Activated CD8-positive, alpha-beta T cell treated with anti-CD3 and anti-CD28 coated beads for 36 hours (primary cell): ENCODE results near the gene HIGD2A. TPM values are rescaled to one million over a fixed set of nuclear protein-coding genes. Genes with fewer than 3 reads are reported as not detected.

Source experiments
- ATAC-seq: fragments of 200-7000 bp; cut with Tn5 transposase; one replicate; pipeline ENCODE4 v1.10.0; 2021; ENCODE audit warnings: mild to moderate bottlenecking, moderate library complexity
- CTCF ChIA-PET: fragments of 350-600 bp; sonication (Branson Sonifier 250); formaldehyde crosslinking; loops from one replicate; lab custom pipeline; 2021; ENCODE audit warnings: antibody characterized with exemption; lab: Charles Lee
- POLR2A ChIA-PET: fragments of 350-600 bp; sonication (Branson Sonifier 250); formaldehyde crosslinking; loops from one replicate; lab custom pipeline; 2021; ENCODE audit warnings: antibody characterized with exemption; lab: Charles Lee
- DNase-seq: peaks from one replicate; pipeline ENCODE4 v3.0.0-alpha.2; 2020
- H3K27ac Mint-ChIP-seq: one replicate; pipeline ENCODE4 v1.8.0; 2021; ENCODE audit warnings: mild to moderate bottlenecking, mixed read lengths
- H3K27me3 Mint-ChIP-seq: one replicate; pipeline ENCODE4 v1.8.0; 2021; ENCODE audit warnings: mixed read lengths
- H3K36me3 Mint-ChIP-seq: one replicate; pipeline ENCODE4 v1.8.0; 2021; ENCODE audit warnings: low read depth, mixed read lengths
- H3K4me1 Mint-ChIP-seq: one replicate; pipeline ENCODE4 v1.8.0; 2021; ENCODE audit warnings: low read depth, mixed read lengths
- H3K4me3 Mint-ChIP-seq: one replicate; pipeline ENCODE4 v1.8.0; 2021; ENCODE audit warnings: mild to moderate bottlenecking, moderate library complexity, mixed read lengths
- H3K9me3 Mint-ChIP-seq: one replicate; pipeline ENCODE4 v1.8.0; 2021; ENCODE audit warnings: mixed read lengths
- intact Hi-C: fragments of 100-400 bp; cut with micrococcal nuclease; formaldehyde crosslinking; loops from one replicate; pipeline ENCODE4 v1.10.0; 2022
- total RNA-seq, 2 experiments: library from RNA; stranded (reverse); gene quantifications; one replicate each; pipeline ENCODE4 v1.2.3, GENCODE V29; 2021
- TF ChIP-seq, protein P1 (sequence below): fragments of 200-600 bp; IDR thresholded peaks from one replicate; pipeline ENCODE4 v1.8.0; 2022; ENCODE audit warnings: antibody characterized with exemption, mild to moderate bottlenecking

HIGD2A gene
- total RNA-seq, 2 experiments from 2014 or later = 118 to 120 TPM

DNA sequence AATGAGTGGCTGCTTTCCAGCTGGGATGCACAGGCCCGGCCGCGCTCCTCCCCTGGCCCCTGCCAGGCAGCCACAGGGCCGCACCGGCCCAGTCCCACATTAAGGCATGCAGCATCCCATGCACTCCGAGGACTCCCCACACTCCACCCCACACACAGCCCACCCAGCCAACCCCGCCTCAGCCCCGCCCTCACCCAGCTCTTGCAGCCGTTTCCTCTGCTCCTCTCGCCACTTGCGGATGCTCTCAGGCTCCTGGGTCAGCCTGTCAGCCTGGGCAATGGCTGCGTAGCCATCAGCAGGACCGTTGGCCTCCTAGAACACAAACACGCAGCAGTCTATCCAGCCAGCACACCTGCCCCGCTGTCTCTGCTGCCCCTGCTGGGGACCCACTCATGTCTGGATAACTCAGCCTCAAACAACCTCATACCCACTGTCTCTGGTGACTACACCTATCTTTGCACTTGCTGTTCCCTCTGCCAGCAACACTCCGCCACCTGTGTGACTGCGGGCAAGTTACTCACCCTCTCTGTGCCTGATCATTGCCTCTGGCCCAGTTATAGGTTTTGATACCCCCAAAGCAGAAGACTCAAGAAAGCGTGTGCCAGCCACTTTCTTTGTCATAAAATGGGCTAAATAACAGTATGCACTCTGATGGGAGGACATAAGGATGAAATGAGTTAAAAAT lies 9.3 kb downstream of the HIGD2A start:
- Mint-ChIP-seq H3K4me1 (no peaks in the 10 kb centered on the region), H3K9me3 (no peaks in the 10 kb centered on the region), H3K27ac (no peak overlapping the region), H3K4me3 (no peak overlapping the region), H3K36me3 (peaks cover 7% of the 10 kb centered on the region), H3K27me3 (no peaks in the 10 kb centered on the region)
- TF ChIP-seq, protein P1, sequence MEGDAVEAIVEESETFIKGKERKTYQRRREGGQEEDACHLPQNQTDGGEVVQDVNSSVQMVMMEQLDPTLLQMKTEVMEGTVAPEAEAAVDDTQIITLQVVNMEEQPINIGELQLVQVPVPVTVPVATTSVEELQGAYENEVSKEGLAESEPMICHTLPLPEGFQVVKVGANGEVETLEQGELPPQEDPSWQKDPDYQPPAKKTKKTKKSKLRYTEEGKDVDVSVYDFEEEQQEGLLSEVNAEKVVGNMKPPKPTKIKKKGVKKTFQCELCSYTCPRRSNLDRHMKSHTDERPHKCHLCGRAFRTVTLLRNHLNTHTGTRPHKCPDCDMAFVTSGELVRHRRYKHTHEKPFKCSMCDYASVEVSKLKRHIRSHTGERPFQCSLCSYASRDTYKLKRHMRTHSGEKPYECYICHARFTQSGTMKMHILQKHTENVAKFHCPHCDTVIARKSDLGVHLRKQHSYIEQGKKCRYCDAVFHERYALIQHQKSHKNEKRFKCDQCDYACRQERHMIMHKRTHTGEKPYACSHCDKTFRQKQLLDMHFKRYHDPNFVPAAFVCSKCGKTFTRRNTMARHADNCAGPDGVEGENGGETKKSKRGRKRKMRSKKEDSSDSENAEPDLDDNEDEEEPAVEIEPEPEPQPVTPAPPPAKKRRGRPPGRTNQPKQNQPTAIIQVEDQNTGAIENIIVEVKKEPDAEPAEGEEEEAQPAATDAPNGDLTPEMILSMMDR = no peak
- ChIA-PET POLR2A (interaction anchor here (1.1 kb wide), 1 partner anchor 9 kb away, joined by 4 read pairs; no protein-coding TSS in a partner anchor), CTCF (no interaction called here)
- intact Hi-C loops = no loop called here
- ATAC-seq (no peak), DNase-seq (no peak)

DNA sequence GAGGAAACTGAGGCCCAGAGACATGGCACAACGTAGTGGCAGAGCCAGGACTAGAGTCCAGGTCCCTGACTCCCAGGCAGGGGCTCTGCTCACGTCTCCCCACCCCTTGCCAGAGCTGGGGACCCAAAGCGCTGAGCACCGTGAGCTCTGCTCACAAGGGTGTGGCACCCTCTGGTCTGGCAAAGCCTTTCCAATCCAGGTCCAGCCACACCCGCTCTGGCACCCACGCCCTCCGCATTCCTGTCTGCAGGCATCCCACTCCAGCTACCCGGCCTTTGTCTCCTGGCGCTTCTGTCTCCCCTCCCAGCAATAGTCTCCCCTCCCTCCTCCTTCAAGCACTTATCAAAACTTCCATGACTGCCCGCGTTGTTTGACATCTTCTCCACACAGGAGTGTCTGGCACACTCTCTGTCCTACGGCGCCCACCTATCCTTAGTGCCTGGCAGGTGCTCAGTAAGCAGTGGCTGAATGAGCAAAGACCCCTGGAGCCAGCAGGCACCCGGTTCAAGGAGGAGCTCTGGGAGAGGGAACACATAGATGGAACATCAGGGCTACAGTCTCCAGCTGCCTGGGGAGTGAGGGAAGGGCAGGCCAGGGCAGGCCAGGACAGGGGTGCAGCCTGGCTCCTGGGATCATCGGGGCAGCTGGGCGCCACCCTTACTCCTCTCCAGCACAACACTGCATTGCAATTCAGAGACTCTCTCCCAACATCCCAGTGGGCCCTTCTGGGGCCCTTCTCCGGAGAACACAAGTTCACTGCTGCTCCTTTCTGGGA lies 12.0 kb downstream of the HIGD2A start:
- intact Hi-C loops = no loop called here
- ATAC-seq (no peak), DNase-seq (no peak)
- Mint-ChIP-seq H3K36me3 (peaks cover 3% of the 10 kb centered on the region), H3K4me1 (no peaks in the 10 kb centered on the region), H3K27ac (no peak overlapping the region), H3K4me3 (no peak overlapping the region), H3K9me3 (no peaks in the 10 kb centered on the region), H3K27me3 (no peaks in the 10 kb centered on the region)
- ChIA-PET POLR2A (no interaction called here), CTCF (no interaction called here)
- TF ChIP-seq, protein P1 = no peak

DNA sequence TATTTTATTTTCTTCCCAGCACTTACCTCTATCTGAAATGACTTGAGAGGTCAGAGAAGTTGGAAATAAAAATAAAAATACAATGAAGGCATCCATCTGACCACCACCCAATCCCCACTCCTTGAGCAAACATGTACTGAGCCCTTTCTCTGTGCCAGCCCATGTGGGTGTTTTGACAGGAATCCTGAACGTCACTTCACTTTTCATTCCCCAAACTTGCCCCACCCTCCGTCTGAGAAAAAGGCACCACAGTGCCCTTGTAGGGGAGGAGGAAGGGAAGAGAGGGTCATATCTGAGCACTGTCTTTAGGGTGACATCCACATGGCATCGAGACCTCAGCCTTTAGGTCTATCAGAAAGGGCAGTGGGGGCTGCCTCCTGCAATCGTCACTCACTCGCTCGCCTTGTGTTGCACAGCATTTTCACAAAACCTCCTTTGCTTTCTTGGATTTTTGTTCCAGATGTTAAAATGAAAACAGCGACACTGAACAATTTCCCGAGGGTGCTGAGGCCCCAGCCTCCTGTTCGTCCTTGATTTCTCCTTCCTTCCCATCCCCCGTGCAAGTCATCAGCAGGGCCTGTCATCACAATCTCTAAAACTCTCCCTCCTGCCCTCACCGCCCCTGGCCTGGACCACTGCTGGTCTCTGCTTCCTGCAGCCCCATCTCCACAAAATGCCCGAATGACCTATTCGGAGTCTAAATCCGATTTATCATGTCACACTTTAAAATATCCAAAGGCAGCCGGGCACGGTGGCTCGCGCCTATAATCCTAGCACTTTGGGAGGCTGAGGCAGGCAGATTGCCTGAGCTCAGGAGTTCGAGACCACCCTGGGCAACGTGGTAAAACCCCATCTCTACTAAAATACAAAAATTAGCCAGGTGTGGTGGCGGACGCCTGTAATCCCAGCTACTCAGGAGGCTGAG lies 13.0 kb downstream of the HIGD2A start:
- no peaks in the 10 kb centered on the region for H3K4me1 Mint-ChIP-seq
- TF ChIP-seq, protein P1 = no peak
- ATAC-seq = no peak
- H3K27me3 Mint-ChIP-seq = no peaks in the 10 kb centered on the region
- intact Hi-C loops = no loop called here
- H3K9me3 Mint-ChIP-seq = no peaks in the 10 kb centered on the region
- ChIA-PET POLR2A (no interaction called here), CTCF (no interaction called here)
- H3K27ac Mint-ChIP-seq = no peak overlapping the region
- no peak overlapping the region for H3K4me3 Mint-ChIP-seq
- peaks cover 3% of the 10 kb centered on the region for H3K36me3 Mint-ChIP-seq
- no peak for DNase-seq

DNA sequence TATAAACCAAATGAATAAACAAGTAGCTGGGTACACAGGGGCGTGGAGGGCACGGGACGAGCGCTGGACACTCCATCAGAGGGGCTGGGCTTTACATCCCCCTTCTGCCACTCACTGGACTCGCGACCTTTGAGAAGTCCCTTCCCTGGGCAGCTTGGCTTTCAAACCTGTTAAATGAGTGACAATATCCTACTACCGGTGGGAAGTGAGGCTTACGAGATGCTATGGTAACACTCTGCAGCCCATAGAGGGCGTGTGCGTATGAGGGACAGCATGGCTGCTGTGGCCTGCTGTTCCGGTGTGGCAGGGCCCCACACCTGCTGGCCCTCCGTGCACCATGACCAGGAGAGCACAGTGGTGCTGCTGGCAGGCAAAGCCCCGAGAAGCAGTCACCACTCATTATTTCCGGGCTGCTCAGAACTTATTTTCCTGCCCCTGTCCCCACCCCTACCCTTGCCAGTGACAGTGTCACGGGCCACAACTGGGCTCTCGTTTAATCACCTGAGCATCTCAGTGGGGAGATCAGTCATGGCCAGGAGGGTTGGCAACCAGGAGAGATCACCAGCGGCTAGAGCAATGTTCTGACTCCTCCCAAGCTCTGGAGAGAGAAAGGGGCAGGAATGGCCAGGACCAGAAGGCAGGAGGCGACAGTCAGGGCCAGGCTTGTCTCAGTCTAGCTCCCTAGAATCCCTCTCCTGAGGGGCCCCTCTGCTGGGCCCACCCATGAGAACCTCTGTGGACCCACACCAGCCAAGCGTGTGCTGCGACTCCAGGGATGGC lies 17.3 kb downstream of the HIGD2A start:
- Mint-ChIP-seq H3K27ac (no peak overlapping the region), H3K36me3 (peaks cover 7% of the 10 kb centered on the region), H3K9me3 (no peaks in the 10 kb centered on the region), H3K4me1 (no peaks in the 10 kb centered on the region), H3K27me3 (no peaks in the 10 kb centered on the region), H3K4me3 (no peak overlapping the region)
- POLR2A ChIA-PET = interaction anchor here (0.5 to 2.0 kb wide), 3 partner anchors 9 to 1949 kb away, joined by 4 to 6 read pairs (median 4); no protein-coding TSS in a partner anchor
- intact Hi-C loops = no loop called here
- ATAC-seq (no peak), DNase-seq (no peak)
- CTCF ChIA-PET = no interaction called here
- TF ChIP-seq, protein P1 = no peak
